HG03025 (cell line): ENCODE data around the gene MYRF.

Experiments
- ATAC-seq: cut with Tn5 transposase; IDR thresholded peaks from one replicate; pipeline ENCODE4 v1.9.1; 2021; ENCODE audit warnings: mild to moderate bottlenecking, moderate library complexity; ENCODE audit not compliant: unreplicated experiment, low FRiP score

MYRF gene

GRCh38 chr11:61814958-61815789, 62.7 kb downstream of the MYRF start:
- peak; percentile 45 for ATAC-seq

- no peak for ATAC-seq
Measured at GRCh38 chr11:61815790-61816735, 63.6 kb downstream of the MYRF start.

DNA sequence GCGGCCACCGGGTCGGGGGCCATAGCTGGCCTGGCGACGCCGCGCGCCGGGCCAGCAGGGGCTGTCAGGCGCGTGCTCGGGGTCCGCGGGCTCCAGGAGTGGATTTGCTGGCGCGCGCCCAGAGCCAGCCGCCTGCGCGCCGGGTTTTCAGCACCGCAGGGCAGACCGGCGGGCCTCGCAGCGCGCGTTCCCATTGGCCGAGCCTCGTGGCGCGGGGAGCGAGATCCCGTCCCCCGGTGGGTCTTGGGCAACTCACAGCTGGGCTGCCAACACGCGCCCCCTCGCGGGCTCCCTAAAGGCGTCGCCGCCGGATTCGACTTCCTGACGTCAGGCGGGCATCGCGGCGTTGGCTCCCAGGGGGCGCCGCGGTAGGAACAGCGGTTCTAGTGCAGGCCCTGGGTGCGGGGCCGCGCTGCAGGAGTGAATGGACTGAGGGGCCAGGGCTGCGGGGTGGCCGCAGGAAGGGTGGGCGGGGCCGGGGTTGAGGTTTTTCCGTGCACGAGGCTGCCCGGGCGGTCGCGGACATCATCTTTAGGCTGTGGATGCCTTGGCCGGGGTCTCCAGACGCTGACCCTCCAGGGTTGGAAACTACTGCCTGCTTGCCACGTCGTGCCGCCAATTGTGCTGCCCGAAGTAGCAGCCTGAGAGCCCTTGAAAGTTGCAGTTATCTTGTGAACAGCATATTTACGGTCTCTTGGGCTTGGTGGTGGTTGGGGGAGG, 64.5 kb downstream of the MYRF start, which contains the start of gene FADS1:
Gene FADS1, minus strand, starts transcription at position 268 of the 720 bp plus-strand sequence. Its CDS starts 74 bp downstream, at position 194.
- peak; percentile 32 for ATAC-seq

DNA sequence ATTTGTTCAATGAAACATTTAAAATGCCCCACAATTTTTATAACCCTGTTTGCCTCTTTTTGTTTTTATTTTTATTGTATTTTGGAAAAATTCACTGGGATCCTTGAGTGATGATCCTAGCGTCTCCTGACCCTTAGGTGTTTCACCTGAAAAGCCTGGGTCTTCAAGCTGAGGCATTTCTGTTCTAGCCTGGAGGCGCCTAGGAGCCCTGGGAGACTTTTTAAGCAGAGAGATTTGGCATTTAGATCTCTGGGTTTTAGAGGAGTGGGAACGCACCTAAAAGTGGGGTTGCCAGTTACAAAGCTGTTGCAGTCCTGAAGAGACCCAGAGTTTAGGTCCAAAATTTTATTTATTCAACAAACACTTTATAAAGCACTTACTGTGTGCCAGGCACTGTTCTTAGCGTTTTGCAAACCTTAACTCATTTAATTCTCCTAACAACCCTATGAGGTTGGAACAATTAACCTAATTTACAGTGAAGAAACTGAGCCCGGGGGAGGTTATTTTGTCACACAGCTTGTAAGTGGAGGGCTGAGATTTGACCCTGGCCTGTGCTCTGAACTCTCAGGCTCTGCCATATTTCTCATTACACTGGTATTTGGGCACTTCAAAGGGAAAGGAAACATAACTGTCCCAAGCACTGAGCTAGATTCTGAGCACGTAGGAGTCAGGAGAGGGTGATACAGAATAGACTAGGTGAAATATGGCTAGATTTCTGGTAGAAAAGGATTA, 65.2 kb downstream of the MYRF start:
- ATAC-seq: no peak

GRCh38 chr11:61820174-61820573, 67.7 kb downstream of the MYRF start:
- ATAC-seq: no peak

GRCh38 chr11:61826930-61827570, 74.6 kb downstream of the MYRF start:
- ATAC-seq: no peak

DNA sequence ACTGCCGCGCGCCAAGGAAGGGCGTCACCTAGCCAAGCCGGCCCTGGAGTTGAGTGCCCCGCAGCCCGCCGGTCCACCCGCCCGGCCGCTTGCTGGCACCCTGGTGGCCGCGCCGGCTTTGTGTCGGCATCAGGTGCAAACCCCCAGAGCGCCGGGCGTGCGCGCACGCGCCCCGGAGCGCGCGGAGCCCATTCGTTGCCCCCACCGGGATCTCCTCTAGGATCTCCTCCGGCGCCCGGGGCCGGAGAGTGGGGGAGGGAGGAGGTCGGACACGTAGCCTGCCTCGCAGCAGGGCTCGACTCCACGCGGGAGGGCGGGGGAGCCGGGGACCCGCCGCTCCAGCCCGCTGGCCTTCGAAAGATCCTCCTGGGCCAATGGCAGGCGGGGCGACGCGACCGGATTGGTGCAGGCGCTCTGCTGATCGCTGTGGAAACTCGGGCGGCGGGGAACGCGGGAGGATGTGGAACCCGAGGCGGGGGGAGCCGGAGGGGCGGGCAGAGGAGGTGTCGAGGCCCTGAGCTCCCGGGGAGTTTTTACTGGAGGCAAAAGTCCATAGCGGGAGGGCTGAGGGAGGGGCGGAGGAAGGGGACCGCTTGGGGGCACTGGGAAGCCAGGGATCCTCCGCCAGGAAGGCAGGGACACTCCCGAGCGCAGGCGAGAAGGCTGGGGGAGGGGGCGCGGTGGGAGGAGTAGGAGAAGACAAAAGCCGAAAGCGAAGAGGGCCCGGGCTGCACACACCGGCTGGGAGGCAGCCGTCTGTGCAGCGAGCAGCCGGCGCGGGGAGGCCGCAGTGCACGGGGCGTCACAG, 75.3 kb downstream of the MYRF start, which contains the start of gene FADS2:
Gene FADS2, plus strand, starts transcription at position 730 of the 808 bp plus-strand sequence. CDS start 91 bp downstream, outside the sequence.
- ATAC-seq: peak; percentile 64

DNA sequence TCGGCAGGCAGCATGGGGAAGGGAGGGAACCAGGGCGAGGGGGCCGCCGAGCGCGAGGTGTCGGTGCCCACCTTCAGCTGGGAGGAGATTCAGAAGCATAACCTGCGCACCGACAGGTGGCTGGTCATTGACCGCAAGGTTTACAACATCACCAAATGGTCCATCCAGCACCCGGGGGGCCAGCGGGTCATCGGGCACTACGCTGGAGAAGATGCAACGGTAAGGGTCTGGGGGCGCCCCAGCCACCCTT, 75.9 kb downstream of the MYRF start:
- no peak for ATAC-seq

- no peak for ATAC-seq
Measured at GRCh38 chr11:61828629-61829407, 76.4 kb downstream of the MYRF start.

DNA sequence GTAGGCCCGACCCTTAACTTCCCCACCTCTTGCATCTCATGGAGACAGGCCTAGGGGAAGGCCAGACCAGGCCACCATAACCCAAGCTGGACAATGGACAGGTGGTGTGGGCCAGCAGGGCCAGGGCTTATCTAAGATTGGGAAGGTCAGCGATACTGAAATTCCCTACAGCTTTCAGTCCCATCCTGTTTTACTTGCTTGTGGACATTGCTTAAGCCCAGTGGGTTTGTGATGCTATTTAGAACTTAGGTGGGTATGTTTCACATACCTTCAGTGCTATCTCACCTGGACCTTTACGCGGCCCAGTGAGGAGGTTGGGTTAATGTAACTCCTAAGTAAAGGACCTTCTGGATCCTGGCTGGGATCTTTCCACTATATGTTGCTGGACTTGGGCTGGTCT, 77.4 kb downstream of the MYRF start:
- no peak for ATAC-seq

DNA sequence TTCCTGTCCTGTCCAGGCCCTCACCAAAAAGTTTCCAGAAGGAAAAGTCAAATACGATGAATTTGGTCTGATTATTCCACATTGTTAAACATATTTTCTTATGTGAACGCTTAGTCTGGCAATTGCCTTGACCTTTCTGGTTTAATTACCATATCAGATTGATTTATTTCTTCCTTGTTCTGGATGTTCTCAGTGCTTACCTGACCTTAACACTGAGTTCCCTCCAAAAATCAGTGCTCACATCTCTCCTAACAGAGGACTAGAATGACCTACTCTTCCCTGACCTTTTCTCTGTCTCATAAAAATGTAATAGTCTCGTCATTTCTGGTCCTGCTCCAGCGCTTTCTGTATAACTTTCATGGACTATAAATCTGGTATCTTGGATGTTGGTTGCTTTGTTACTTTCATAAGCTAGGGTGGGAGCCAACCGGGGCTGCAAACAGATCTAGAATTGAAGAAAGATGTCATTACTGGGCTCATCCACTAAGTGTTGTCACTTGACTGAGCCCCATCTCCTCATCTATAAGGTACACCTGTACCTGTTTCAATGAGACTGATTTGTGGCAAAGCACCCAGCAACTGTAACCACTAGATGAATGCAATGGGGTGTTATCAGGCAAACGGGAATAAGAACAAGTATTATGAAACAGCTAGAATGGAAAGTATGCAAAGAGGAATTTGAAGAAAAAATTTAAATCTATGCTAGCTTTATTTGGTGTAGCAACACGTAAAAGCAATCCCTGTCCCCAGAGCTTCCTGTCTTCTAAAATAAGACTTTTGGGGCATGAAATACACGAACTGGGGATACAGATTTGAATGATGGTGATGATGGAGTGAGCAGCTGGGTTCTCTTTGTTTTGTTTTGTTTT, 78.0 kb downstream of the MYRF start:
- ATAC-seq: no peak

GRCh38 chr11:61832207-61832606, 79.8 kb downstream of the MYRF start:
- no peak for ATAC-seq

DNA sequence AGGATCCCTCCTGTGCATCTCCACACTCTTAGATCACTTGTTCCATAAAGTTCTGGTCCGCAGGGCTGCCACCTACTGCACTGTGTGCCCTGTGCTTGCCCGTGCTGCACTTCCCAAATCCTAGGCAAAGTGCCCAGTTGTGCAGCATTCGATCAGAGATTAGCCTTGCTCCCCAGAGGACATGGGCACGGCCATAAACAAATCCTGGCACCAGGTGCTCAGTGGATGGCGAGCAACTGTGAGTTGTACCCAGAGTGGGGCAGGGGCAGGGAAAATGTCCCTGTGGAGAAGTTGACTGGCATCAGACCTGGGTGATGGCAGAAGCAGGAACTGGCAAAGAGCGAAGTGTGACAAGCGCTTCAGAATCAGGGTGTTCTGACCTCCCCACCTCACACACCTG, 80.3 kb downstream of the MYRF start:
- ATAC-seq: no peak

GRCh38 chr11:61833471-61833870, 81.0 kb downstream of the MYRF start:
- ATAC-seq: no peak

GRCh38 chr11:61833926-61834277, 81.5 kb downstream of the MYRF start:
- ATAC-seq: no peak

DNA sequence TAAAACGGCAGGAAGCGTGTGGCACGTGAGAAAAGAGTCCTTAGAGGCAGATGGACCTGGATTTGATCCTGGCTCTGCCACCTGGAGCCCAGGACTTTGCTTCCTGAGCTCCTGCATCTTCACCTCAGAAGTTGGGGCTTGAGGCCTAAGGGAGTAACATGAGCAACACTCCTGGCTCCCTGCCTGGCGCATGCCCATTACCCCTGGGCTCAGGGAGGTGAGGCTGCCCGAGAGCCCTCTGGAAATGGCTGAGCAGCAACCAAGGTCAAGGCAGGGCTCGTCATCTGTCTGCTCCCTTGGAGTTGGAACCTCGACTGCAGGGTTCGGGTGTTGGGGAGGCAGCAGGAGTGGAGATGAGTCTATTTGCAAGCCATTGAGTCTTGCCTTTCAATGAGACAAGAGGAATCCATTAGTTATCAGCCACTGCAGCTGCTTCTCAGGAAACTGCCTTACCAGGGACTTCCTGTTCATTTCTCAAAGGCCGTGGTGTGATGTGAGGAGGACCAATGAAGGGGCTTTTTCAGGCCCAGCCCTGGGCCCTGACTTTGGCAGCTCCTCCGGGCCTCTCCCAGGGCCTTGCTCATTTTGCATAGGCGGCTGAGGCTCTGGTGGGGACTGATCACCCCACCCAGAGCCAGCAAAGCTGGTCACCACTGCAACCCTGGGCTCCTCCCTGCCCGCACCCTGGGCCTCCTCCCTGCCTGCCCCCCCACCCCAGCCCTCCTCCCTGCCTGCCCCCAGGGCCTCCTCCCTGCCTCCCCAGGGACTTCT, 82.0 kb downstream of the MYRF start:
- ATAC-seq: peak; percentile 61
